K562 (cell line): Measurements from ENCODE around the gene MYO7A. TPM values are rescaled to one million over a fixed set of nuclear protein-coding genes. Genes with fewer than 3 reads are reported as not detected.

Experiments used
- ATAC-seq: fragments of 200-7000 bp; cut with Tn5 transposase; 3 replicates; pipeline ENCODE4 v1.9.1; 2020; ENCODE audit warnings: moderate library complexity
- BruUV-seq: library from RNA; stranded (reverse); fragments of 400-500 nt; replicated peaks from 2 replicates; lab custom pipeline; 2021; lab: Mats Ljungman, UMichigan
- CTCF ChIA-PET: fragments of 300-600 bp; formaldehyde crosslinking; extraction: SDS; loops from one replicate; lab custom pipeline; 2021; ENCODE audit warnings: low intra/inter-chr PET ratio; lab: Yijun Ruan, JAX
- POLR2A ChIA-PET: fragments of 300-600, 350-650 bp; sonication (Branson Sonifier 250); formaldehyde crosslinking; extraction: SDS; loops from one replicate; lab custom pipeline; 2021; ENCODE audit warnings: antibody characterized with exemption, inconsistent platforms; lab: Yijun Ruan, JAX
- DNase-seq, 4 experiments: peaks; one replicate each; pipeline versions ENCODE4 v3.0.0 to v3.0.0-alpha.2; 2011 to 2018; ENCODE audit warnings: low spot score in 3 of 4, mixed read lengths in 3 of 4; ENCODE audit errors: extremely low read depth in 1 of 4
- FAIRE-seq: peaks from 2 replicates; lab custom pipeline; 2011; peaks lifted over from hg19 to GRCh38; lab: Jason Lieb, UNC
- H2AFZ ChIP-seq: 2 replicates; pipeline ENCODE4 v1.6.0; 2011; ENCODE audit warnings: low read depth, low read length, control low read depth, inconsistent platforms
- H3K27ac ChIP-seq: fragments of 200-600 bp; 3 replicates; pipeline ENCODE4 v1.8.0; 2011; ENCODE audit warnings: low read depth, mild to moderate bottlenecking, control low read depth, inconsistent platforms, low read length, moderate library complexity, mixed read lengths; ENCODE audit errors: extremely low read depth
- H3K27me3 ChIP-seq, 2 experiments: fragments of 300-600 bp in 1 of 2; 2 replicates in 1 of 2; 3 replicates in 1 of 2; pipeline versions ENCODE4 v1.6.0 to v1.8.0; 2011; ENCODE audit warnings: inconsistent platforms in 2 of 2, low read length in 2 of 2, mild to moderate bottlenecking in 1 of 2, mixed read lengths in 1 of 2, moderate library complexity in 1 of 2; ENCODE audit not compliant: control insufficient read depth in 2 of 2, insufficient read depth in 2 of 2
- H3K36me3 ChIP-seq: fragments of 300-600 bp; 3 replicates; pipeline ENCODE4 v1.8.0; 2011; ENCODE audit warnings: mild to moderate bottlenecking, low read length, inconsistent platforms; ENCODE audit not compliant: control insufficient read depth, insufficient read depth
- H3K4me1 ChIP-seq, 2 experiments: fragments of 200-600 bp in 1 of 2; replicated peaks in 1 of 2; 2 replicates in 1 of 2; 3 replicates in 1 of 2; pipeline versions ENCODE4 v1.5.1 to v1.8.0; 2011; ENCODE audit warnings: inconsistent platforms in 2 of 2, low read length in 2 of 2, mild to moderate bottlenecking in 1 of 2, mixed read lengths in 1 of 2, moderate library complexity in 1 of 2; ENCODE audit not compliant: control insufficient read depth in 2 of 2, insufficient read depth in 2 of 2
- H3K4me2 ChIP-seq: 2 replicates; pipeline ENCODE4 v1.6.1; 2011; ENCODE audit warnings: low read length, control low read depth, inconsistent platforms, mixed read lengths; ENCODE audit not compliant: insufficient read depth
- H3K4me3 ChIP-seq: fragments of 200-600 bp; sonication (generic), shearing (Covaris generic); 2 replicates; pipeline ENCODE4 v1.5.1; 2016; ENCODE audit warnings: control low read depth, inconsistent platforms
- H3K79me2 ChIP-seq: fragments of 200-600 bp; 3 replicates; pipeline ENCODE4 v1.8.0; 2011; ENCODE audit warnings: low read length, inconsistent platforms; ENCODE audit not compliant: control insufficient read depth, insufficient read depth
- H3K9ac ChIP-seq, 2 experiments: 2 replicates each; pipeline versions ENCODE4 v1.6.0 to v1.6.1; 2011; ENCODE audit warnings: low read depth in 2 of 2, low read length in 2 of 2, control low read depth in 1 of 2, inconsistent platforms in 1 of 2, mild to moderate bottlenecking in 1 of 2, mixed read lengths in 1 of 2; ENCODE audit not compliant: insufficient read depth in 1 of 2
- H3K9me1 ChIP-seq: one replicate; pipeline ENCODE4 v1.6.0; 2011; ENCODE audit warnings: inconsistent platforms, mild to moderate bottlenecking, low read length, moderate library complexity; ENCODE audit not compliant: control insufficient read depth, insufficient read depth
- H3K9me3 ChIP-seq: replicated peaks from 2 replicates; pipeline ENCODE4 v1.5.1; 2011; ENCODE audit warnings: low read depth, low read length, inconsistent platforms; ENCODE audit not compliant: control insufficient read depth, insufficient read depth
- H4K20me1 ChIP-seq: replicated peaks from 2 replicates; pipeline ENCODE4 v1.6.1; 2011; ENCODE audit warnings: low read length, inconsistent platforms, mixed read lengths; ENCODE audit not compliant: control insufficient read depth, insufficient read depth
- CBFA2T2 ChIP-seq: fragments of 450-650 bp; conservative IDR thresholded peaks from 2 replicates; pipeline ENCODE4 v1.6.1; 2017; ENCODE audit warnings: mild to moderate bottlenecking
- CBFA2T3 ChIP-seq: fragments of 450-650 bp; IDR thresholded peaks from 2 replicates; pipeline ENCODE4 v1.6.1; 2017
- EGR1 ChIP-seq: fragments of 450-650 bp; conservative IDR thresholded peaks from 2 replicates; pipeline ENCODE4 v1.6.1; 2017; ENCODE audit warnings: mild to moderate bottlenecking
- ETV5 ChIP-seq: sonication (generic); formaldehyde crosslinking; IDR thresholded peaks from 2 replicates; pipeline ENCODE4 v1.4.0; 2020; ENCODE audit warnings: low read depth, mild to moderate bottlenecking, missing genetic modification reagents
- ID3 ChIP-seq, 2 experiments: fragments of 250-450 bp in 1 of 2; fragments of 450-650 bp in 1 of 2; sonication (Bioruptor Pico) in 1 of 2; IDR thresholded peaks; 2 replicates each; pipeline versions ENCODE4 v1.6.1 to v1.8.0; 2016 to 2021; ENCODE audit warnings: mild to moderate bottlenecking in 2 of 2, moderate library complexity in 2 of 2, missing compliant biosample characterization in 1 of 2, missing genetic modification characterization in 1 of 2
- MCM7 ChIP-seq, 2 experiments: fragments of 450-650 bp; IDR thresholded peaks; 2 replicates each; pipeline ENCODE4 v1.6.1; 2016 to 2018
- RNF219 ChIP-seq: fragments of 250-450 bp; sonication (Bioruptor Pico); IDR thresholded peaks from 2 replicates; pipeline ENCODE4 v1.5.0; 2022; ENCODE audit warnings: mild to moderate bottlenecking
- SOX6 ChIP-seq: fragments of 450-650 bp; IDR thresholded peaks from 2 replicates; pipeline ENCODE4 v1.6.1; 2014; ENCODE audit warnings: mild to moderate bottlenecking
- WGBS: fragments of 100-300 bp; shearing (Covaris generic); methylation state at CpG from one replicate; pipeline ENCODE4 v1.1.6; 2016; ENCODE audit warnings: low coverage, mixed read lengths; ENCODE audit not compliant: insufficient coverage; ENCODE audit errors: missing lambda C conversion rate; 5-methylcytosine and 5-hydroxymethylcytosine counted together
- in situ Hi-C: fragments of 300-500 bp; cut with MboI; formaldehyde crosslinking; loops from 4 replicates; pipeline ENCODE4 v1.15.0; 2018; ENCODE audit warnings: inconsistent platforms, mixed read lengths
- intact Hi-C: fragments of 100-400 bp; cut with micrococcal nuclease; formaldehyde crosslinking; loops from 2 replicates; pipeline ENCODE4 v1.14.2; 2022
- polyA plus RNA-seq, 8 experiments: library from polyadenylated mRNA; depleted of rRNA in 4 of 8; stranded (reverse) in 5 of 8; unstranded in 3 of 8; fragments of >200 nt; fragmentation: Nextera tagmentation in 2 of 8; fragmentation: Illumina TruSeq in 1 of 8; extraction: Ambion mirVana in 2 of 8; extraction: Trizol in 1 of 8; gene quantifications; 2 replicates each; pipeline versions ENCODE4 v1.2.1 to v1.2.3, GENCODE V29; 2011 to 2014; ENCODE audit warnings: inconsistent platforms in 1 of 8, missing spikeins in 1 of 8
- total RNA-seq, 7 experiments: library from RNA; depleted of rRNA in 6 of 7; stranded (reverse); fragments of >200 nt in 6 of 7; fragmentation: Illumina TruSeq in 2 of 7; extraction: Trizol in 2 of 7; gene quantifications; 2 replicates each; pipeline versions ENCODE4 v1.2.1 to v1.2.3, GENCODE V29; 2011 to 2021; ENCODE audit warnings: low replicate concordance in 1 of 7

MYO7A gene
- total and polyA plus RNA-seq, 9 of the 15 experiments (the other 6 are each of a cell fraction or from before 2014, with no cell fraction given), result 0.01 to 0.11 (median 0.07) TPM; not detected in 1

GRCh38 chr11:77150836-77151235 lies 22.8 kb downstream of the MYO7A start (continued):
- TF ChIP-seq SOX6 (no peak), RNF219 (no peak), MCM7 (IDR thresholded peaks at IDR 0.05) (no peak)
- TF ChIP-seq, all 486 proteins: peak for 0

GRCh38 chr11:77151804-77152509 lies 23.9 kb downstream of the MYO7A start:
- Histone ChIP-seq H3K79me2 (no peaks in the 10 kb centered on the region), H3K36me3 (no peaks in the 10 kb centered on the region)
- TF ChIP-seq EGR1, result 0 out of 2 replicates have a peak, but pooled peaks have one; percentile 7
- TF ChIP-seq ID3 (CRISPR knock-in tag; IDR thresholded peaks at IDR 0.05), result no peak
- peak; percentile 88 for TF ChIP-seq ID3 (tag; IDR thresholded peaks at IDR 0.05)
- TF ChIP-seq CBFA2T2, result 0 out of 2 replicates have a peak, but pooled peaks have one; percentile 8
- no peak for TF ChIP-seq ETV5 (CRISPR knock-in tag)
- peak; percentile 17; the same call in 1 of the 2 replicates for TF ChIP-seq CBFA2T3
- TF ChIP-seq, all 486 proteins: peak for 4
- POLR2A ChIA-PET, result no interaction called here
- no peak overlapping the region for H3K9ac ChIP-seq
- H3K27ac ChIP-seq, result no peak overlapping the region
- H3K4me1 ChIP-seq, result peaks cover 0 to 7% of the 10 kb centered on the region in 2 experiments; a peak in 3 of 5 replicates
- BruUV-seq, result no TSS peak
- CTCF ChIA-PET, result no interaction called here
- 1% methylated on average over 10 of the region's 11 CpGs for WGBS
- ATAC-seq, result no peak
- intact Hi-C loops, result no loop called here
- DNase-seq, result no peak
- no peak overlapping the region for H3K4me2 ChIP-seq
- H3K27me3 ChIP-seq, result peaks cover 19 to 82% of the 10 kb centered on the region in 2 experiments
- in situ Hi-C loops, result no loop called here
- H4K20me1 ChIP-seq, result peaks cover 3% of the 10 kb centered on the region; the same call in 1 of the 2 replicates
- H3K4me3 ChIP-seq, result no peak overlapping the region
- no peaks in the 10 kb centered on the region for H3K9me3 ChIP-seq
- H2AFZ ChIP-seq, result no peak overlapping the region
- FAIRE-seq, result no peak
- no peaks in the 10 kb centered on the region for H3K9me1 ChIP-seq
